Brain microvascular endothelial cell (primary cell): ENCODE data around the gene LRTM2.

Experiments
- DNase-seq: peaks from one replicate; pipeline ENCODE4 v3.0.0-alpha.2; 2020
- H3K27ac ChIP-seq: fragments of 250-450 bp; sonication (Bioruptor Pico); 2 replicates; pipeline ENCODE4 v1.5.1; 2020; ENCODE audit warnings: mild to moderate bottlenecking, moderate library complexity
- H3K27me3 ChIP-seq: fragments of 250-450 bp; sonication (Bioruptor Pico); replicated peaks from 2 replicates; pipeline ENCODE4 v1.5.1; 2020; ENCODE audit warnings: mild to moderate bottlenecking
- H3K36me3 ChIP-seq: fragments of 250-450 bp; sonication (Bioruptor Pico); replicated peaks from 2 replicates; pipeline ENCODE4 v1.5.1; 2020; ENCODE audit warnings: mild to moderate bottlenecking
- H3K4me3 ChIP-seq: 2 replicates; pipeline ENCODE4 v1.5.1; 2011; ENCODE audit warnings: low read depth, mild to moderate bottlenecking, control low read depth, low read length, moderate library complexity
- CTCF ChIP-seq: IDR thresholded peaks from 2 replicates; pipeline ENCODE4 v1.5.1; 2011; ENCODE audit warnings: low read depth, mild to moderate bottlenecking, moderate library complexity, low read length, control low read depth, inconsistent platforms; ENCODE audit errors: missing control alignments
- in situ Hi-C: cut with HindIII; loops from 2 replicates; pipeline ENCODE4 v1.10.0; 2017; ENCODE audit warnings: low sequenced_read_pairs, low pct_ligation_motif_present

Gene LRTM2

GRCh38 chr12:1872448-1872847 is 52.1 kb downstream of the LRTM2 start:
- H3K4me3 ChIP-seq = no peak overlapping the region
- no peaks in the 10 kb centered on the region for H3K27me3 ChIP-seq
- in situ Hi-C loops = no loop called here
- DNase-seq = no peak
- TF ChIP-seq CTCF = no peak
- no peaks in the 10 kb centered on the region for H3K36me3 ChIP-seq
- H3K27ac ChIP-seq = no peak overlapping the region

- DNase-seq = no peak
- H3K27me3 ChIP-seq = no peaks in the 10 kb centered on the region
- in situ Hi-C loops = no loop called here
- no peak for TF ChIP-seq CTCF
- H3K4me3 ChIP-seq = no peak overlapping the region
- no peak overlapping the region for H3K27ac ChIP-seq
- no peaks in the 10 kb centered on the region for H3K36me3 ChIP-seq
These were observed 53.5 kb downstream of the LRTM2 start for GRCh38 chr12:1873531-1874510.

GRCh38 chr12:1875608-1876007 is 55.2 kb downstream of the LRTM2 start:
- no peaks in the 10 kb centered on the region for H3K36me3 ChIP-seq
- no peak for DNase-seq
- in situ Hi-C loops = no loop called here
- H3K27ac ChIP-seq = no peak overlapping the region
- H3K27me3 ChIP-seq = no peaks in the 10 kb centered on the region
- TF ChIP-seq CTCF = no peak
- H3K4me3 ChIP-seq = no peak overlapping the region

- in situ Hi-C loops = no loop called here
- TF ChIP-seq CTCF = no peak
- no peaks in the 10 kb centered on the region for H3K27me3 ChIP-seq
- no peaks in the 10 kb centered on the region for H3K36me3 ChIP-seq
- H3K27ac ChIP-seq = no peak overlapping the region
- no peak overlapping the region for H3K4me3 ChIP-seq
- no peak for DNase-seq
These were observed 55.7 kb downstream of the LRTM2 start for GRCh38 chr12:1876086-1876485.

- no peak overlapping the region for H3K27ac ChIP-seq
- no peak overlapping the region for H3K4me3 ChIP-seq
- no peak for DNase-seq
- H3K36me3 ChIP-seq = no peaks in the 10 kb centered on the region
- in situ Hi-C loops = no loop called here
- no peak for TF ChIP-seq CTCF
- no peaks in the 10 kb centered on the region for H3K27me3 ChIP-seq
These were observed 57.0 kb downstream of the LRTM2 start for GRCh38 chr12:1877169-1877878.
